SU-DHL-6 (cell line): ENCODE data around the gene DDX51.

Experiments used
- CTCF ChIP-seq: fragments of 200-600 bp; sonication (generic); IDR thresholded peaks from one replicate; pipeline ENCODE4 v1.5.1; 2017; ENCODE audit warnings: antibody characterized with exemption, mild to moderate bottlenecking, low read length, moderate library complexity; ENCODE audit not compliant: insufficient read depth, poor library complexity, severe bottlenecking
- EZH2phosphoT487 ChIP-seq: fragments of 200-600 bp; sonication (generic), shearing (Covaris generic); conservative IDR thresholded peaks from 2 replicates; pipeline ENCODE4 v1.6.1; 2018; ENCODE audit warnings: mild to moderate bottlenecking, antibody characterized with exemption, low read length, moderate library complexity, mixed read lengths

- TF ChIP-seq CTCF (no peak), EZH2phosphoT487 (no peak)
Observed at GRCh38 chr12:132129007-132129406, 15.1 kb downstream of the DDX51 start.
